Measurements from ENCODE around the gene VSTM4. TPM values are rescaled to one million over a fixed set of nuclear protein-coding genes. Genes with fewer than 3 reads are reported as not detected.

The VSTM4 gene
- total RNA-seq, 4 donors from 2014 or later = 10.0 to 21.4 (median 12.6) TPM

DNA sequence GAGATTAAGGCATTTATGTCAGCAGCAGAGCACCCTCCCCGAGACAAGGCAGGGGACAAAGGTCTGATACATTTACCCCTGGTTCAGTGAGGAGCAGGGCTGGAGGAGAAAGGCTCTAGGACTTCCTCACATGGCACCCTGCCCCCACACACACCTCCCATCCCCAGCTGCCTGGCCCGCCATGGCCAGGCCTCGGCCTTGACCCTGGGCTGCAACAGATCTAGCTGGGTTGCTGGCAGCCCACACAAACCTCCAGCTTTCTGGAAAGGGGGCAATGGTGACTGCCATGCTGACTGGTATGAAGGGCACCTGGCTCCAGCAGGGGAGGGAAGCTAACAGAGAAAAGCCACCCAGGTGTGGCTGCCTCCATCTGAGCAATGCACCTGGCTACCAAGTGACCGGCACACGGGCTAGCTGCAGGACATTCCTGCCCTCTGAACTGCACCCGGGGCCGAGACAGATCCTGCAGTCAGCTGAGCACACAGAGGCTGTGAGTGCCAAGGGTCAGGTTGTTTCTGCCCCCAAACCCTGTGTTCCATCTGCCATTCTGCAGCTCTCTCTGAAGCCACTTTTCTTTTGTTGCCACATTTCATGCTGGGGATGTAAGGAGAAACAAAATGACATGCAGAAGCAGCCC, 89.9 kb downstream of the VSTM4 start:
- intact Hi-C loops (cut with DNase I) = no loop called here
- Histone ChIP-seq H3K27me3 (no peaks in the 10 kb centered on the region), H3K4me1 (peaks cover 7 to 20% (median 13%) of the 10 kb centered on the region in 4 donors), H3K9me3 (no peaks in the 10 kb centered on the region), H3K4me3 (no peak overlapping the region), H3K36me3 (peaks cover 0 to 9% (median 3%) of the 10 kb centered on the region in 4 donors), H3K27ac (replicated peaks in 1 of 4) (no peak overlapping the region)
- WGBS = 100% methylated on average over 2 of the region's 7 CpGs
- TF ChIP-seq POLR2A (IDR thresholded peaks at IDR 0.05; ENCODE audit: low read depth) (no peak), POLR2AphosphoS5 (IDR thresholded peaks at IDR 0.05) (no peak), EP300 (IDR thresholded peaks at IDR 0.05) (no peak)
- TF ChIP-seq, protein P1, sequence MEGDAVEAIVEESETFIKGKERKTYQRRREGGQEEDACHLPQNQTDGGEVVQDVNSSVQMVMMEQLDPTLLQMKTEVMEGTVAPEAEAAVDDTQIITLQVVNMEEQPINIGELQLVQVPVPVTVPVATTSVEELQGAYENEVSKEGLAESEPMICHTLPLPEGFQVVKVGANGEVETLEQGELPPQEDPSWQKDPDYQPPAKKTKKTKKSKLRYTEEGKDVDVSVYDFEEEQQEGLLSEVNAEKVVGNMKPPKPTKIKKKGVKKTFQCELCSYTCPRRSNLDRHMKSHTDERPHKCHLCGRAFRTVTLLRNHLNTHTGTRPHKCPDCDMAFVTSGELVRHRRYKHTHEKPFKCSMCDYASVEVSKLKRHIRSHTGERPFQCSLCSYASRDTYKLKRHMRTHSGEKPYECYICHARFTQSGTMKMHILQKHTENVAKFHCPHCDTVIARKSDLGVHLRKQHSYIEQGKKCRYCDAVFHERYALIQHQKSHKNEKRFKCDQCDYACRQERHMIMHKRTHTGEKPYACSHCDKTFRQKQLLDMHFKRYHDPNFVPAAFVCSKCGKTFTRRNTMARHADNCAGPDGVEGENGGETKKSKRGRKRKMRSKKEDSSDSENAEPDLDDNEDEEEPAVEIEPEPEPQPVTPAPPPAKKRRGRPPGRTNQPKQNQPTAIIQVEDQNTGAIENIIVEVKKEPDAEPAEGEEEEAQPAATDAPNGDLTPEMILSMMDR (IDR thresholded peaks at IDR 0.05) = no peak
- DNase-seq (ENCODE audit: extremely low spot score) = no peak

DNA sequence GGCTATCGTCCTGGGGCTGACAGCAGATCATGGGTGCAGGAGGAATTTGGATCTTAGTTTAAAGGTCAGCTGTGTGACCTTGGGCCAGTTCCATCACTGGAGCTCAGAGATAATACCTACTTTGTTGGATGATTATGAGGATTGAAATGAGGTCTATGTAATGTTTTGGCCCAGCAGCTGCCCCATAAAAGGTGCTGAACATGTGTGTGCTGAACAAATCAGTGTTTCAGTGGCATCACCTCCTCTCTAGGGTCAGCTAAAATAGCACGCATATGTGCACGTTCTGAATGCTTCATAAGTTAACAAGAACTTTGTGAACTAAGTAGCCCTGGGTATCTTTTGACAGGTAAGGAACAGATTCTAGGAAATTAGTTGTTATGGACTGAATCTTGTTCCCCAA, 90.8 kb downstream of the VSTM4 start:
- DNase-seq (ENCODE audit: extremely low spot score) = no peak

DNA sequence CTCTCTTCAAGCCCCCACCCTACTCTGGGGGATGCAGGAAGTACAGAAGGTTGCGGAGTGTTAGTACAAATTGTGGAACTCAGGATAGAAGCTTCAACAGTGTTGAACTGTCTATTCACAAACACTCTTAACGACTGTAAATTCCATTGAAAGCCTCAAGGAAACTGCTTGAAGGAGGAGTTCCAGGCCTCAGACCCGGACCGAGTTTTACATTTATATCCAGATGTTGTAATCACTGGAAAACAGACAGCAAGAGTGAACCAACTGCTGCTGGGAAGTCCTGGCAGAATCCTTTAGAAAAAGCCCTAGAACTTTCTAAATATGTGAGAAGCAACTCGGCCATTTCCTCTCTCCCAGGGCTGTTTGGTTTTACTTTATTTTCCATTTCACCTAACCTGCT, 91.6 kb downstream of the VSTM4 start:
- Histone ChIP-seq H3K4me3 (no peak overlapping the region), H3K36me3 (peaks cover 3 to 9% (median 7%) of the 10 kb centered on the region in 4 donors), H3K27ac (replicated peaks in 1 of 4) (peak overlapping the region; percentile 40 to 65 (median 52)), H3K9me3 (no peaks in the 10 kb centered on the region), H3K4me1 (peaks cover 7 to 20% (median 13%) of the 10 kb centered on the region in 4 donors), H3K27me3 (no peaks in the 10 kb centered on the region)
- no peak for DNase-seq (ENCODE audit: extremely low spot score)
- intact Hi-C loops (cut with DNase I) = no loop called here
- 41% methylated on average over 5 of the region's 5 CpGs for WGBS
- no peak for TF ChIP-seq EP300 (IDR thresholded peaks at IDR 0.05)
- TF ChIP-seq POLR2AphosphoS5 (IDR thresholded peaks at IDR 0.05) = no peak
- TF ChIP-seq, protein P1 (IDR thresholded peaks at IDR 0.05) = no peak
- no peak for TF ChIP-seq POLR2A (IDR thresholded peaks at IDR 0.05; ENCODE audit: low read depth)

More for the DNA sequence above, 90.8 kb downstream of the VSTM4 start:
- peak overlapping the region in 3 of 4 donors; percentile 51 to 65 (median 54) for H3K27ac ChIP-seq (replicated peaks in 1 of 4)
- intact Hi-C loops (cut with DNase I) = no loop called here
- 77% methylated on average over 3 of the region's 3 CpGs for WGBS
- no peaks in the 10 kb centered on the region for H3K9me3 ChIP-seq
- no peak overlapping the region for H3K4me3 ChIP-seq
- H3K4me1 ChIP-seq = peaks cover 7 to 20% (median 13%) of the 10 kb centered on the region in 4 donors
- no peaks in the 10 kb centered on the region for H3K27me3 ChIP-seq
- no peak for TF ChIP-seq POLR2AphosphoS5 (IDR thresholded peaks at IDR 0.05)
- TF ChIP-seq, protein P1 (IDR thresholded peaks at IDR 0.05) = no peak
- TF ChIP-seq EP300 (IDR thresholded peaks at IDR 0.05) = no peak
- no peak for TF ChIP-seq POLR2A (IDR thresholded peaks at IDR 0.05; ENCODE audit: low read depth)
- peaks cover 0 to 2% (median under 1%) of the 10 kb centered on the region in 4 donors for H3K36me3 ChIP-seq

DNA sequence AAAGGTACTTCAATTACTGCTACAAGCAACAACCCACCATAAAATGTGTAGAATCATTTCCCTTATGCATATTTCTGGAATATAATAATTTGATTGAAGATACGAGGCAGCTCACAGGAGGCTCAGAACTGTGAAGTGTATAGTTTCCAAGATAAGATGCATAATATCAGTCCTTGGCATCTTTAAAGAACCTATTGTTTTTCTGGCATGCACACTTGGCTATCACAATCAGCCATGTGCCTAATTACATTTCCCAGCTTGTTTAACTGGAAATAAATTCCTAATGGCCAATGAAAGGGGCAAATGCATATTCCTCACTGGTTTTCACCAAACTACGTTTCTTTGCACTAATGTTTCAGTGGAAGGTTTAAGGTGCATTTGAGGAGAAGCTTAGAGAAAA, 92.3 kb downstream of the VSTM4 start:
- TF ChIP-seq POLR2AphosphoS5 (IDR thresholded peaks at IDR 0.05) (no peak), POLR2A (IDR thresholded peaks at IDR 0.05; ENCODE audit: low read depth) (no peak), EP300 (IDR thresholded peaks at IDR 0.05) (no peak)
- TF ChIP-seq, protein P1 (IDR thresholded peaks at IDR 0.05) = no peak
- Histone ChIP-seq H3K9me3 (no peaks in the 10 kb centered on the region), H3K4me3 (no peak overlapping the region), H3K36me3 (peaks cover 3 to 14% (median 12%) of the 10 kb centered on the region in 4 donors), H3K27ac (replicated peaks in 1 of 4) (peak overlapping the region in 1 of 4 donors; percentile 51), H3K27me3 (no peaks in the 10 kb centered on the region), H3K4me1 (peaks cover 7 to 20% (median 13%) of the 10 kb centered on the region in 4 donors)
- DNase-seq (ENCODE audit: extremely low spot score) = no peak
- intact Hi-C loops (cut with DNase I) = no loop called here
- 59% methylated on average over 2 of the region's 2 CpGs for WGBS
